ENCODE results near the gene KLHL22.

DNA sequence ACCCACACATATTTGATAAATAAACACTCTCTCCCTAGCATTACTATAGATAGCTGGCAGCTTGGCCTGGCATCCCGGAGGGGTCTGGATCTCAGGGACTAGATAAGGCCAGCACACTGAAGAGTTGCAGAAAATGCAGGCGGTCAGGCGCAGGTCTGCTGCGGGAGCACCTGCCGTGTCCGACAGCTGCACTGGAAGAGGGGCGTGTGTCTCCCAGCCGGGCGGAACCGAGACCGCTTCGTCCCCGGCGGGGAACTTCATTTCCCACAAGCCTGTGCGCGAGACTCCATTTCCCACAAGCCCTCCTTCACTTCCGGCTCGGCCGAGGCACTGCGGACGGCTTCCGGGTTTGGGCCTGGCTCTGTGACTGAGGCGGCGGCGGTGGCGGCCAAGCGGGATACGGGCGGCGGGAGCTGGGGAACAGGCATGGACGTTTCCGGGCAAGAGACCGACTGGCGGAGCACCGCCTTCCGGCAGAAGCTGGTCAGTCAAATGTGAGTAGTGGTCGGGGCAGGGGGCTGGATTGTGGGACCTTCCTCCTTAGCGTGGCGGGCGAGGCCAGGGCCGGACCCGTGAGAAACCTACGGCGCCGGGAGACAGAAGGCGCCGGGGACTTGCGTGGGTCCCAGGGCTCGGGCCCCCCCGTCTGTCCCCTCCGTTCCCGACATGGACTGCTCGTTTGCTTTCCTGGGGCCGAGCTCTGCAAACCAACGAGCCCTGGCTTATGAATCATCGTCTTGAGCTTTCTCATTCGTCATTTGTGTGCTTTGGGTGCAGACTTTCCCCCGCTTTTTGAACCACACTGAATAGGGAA lies 11.9 kb upstream of the KLHL22 start, which contains the start of gene MED15:
- TF ChIP-seq CTCF (IDR thresholded peaks at IDR 0.05; ENCODE audit: low read length) (no peak), EZH2 (IDR thresholded peaks at IDR 0.05; ENCODE audit: borderline replicate concordance, low read length) (no peak)

All from OCI-LY1 (cell line).